Colonic mucosa (tissue), 4 donors: Measurements from ENCODE around the gene FXYD1. TPM values are rescaled to one million over a fixed set of nuclear protein-coding genes. Genes with fewer than 3 reads are reported as not detected.

Experiments
- DNase-seq: peaks from one replicate; pipeline ENCODE4 v3.0.0-alpha.2; 2020
- H3K27ac ChIP-seq: fragments of 200-600 bp; one replicate; pipeline ENCODE4 v1.8.0; 2021
- H3K27me3 ChIP-seq: fragments of 200-600 bp; one replicate; pipeline ENCODE4 v1.8.0; 2021
- H3K36me3 ChIP-seq: fragments of 200-600 bp; one replicate; pipeline ENCODE4 v1.8.0; 2021
- H3K4me1 ChIP-seq: fragments of 200-600 bp; one replicate; pipeline ENCODE4 v1.8.0; 2021; ENCODE audit warnings: mild to moderate bottlenecking
- H3K4me3 ChIP-seq: fragments of 200-600 bp; one replicate; pipeline ENCODE4 v1.8.0; 2021
- H3K9ac ChIP-seq, 2 donors: one replicate each; pipeline ENCODE4 v1.7.0; 2013; ENCODE audit warnings: control low read depth in 2 of 2, low read depth in 2 of 2, low read length in 2 of 2
- H3K9me3 ChIP-seq: fragments of 200-600 bp; one replicate; pipeline ENCODE4 v1.8.0; 2021
- CTCF ChIP-seq: fragments of 200-600 bp; IDR thresholded peaks from one replicate; pipeline ENCODE4 v1.8.0; 2022; ENCODE audit warnings: antibody characterized with exemption, mild to moderate bottlenecking
- intact Hi-C: fragments of 100-400 bp; cut with DNase I; formaldehyde crosslinking; loops from one replicate; pipeline ENCODE4 v1.14.1; 2022
- total RNA-seq, 2 donors: library from RNA; stranded (reverse); fragmentation: NEBNext Ultra II Directional in 1 of 2; extraction: Animal tissue kit (Norgen Biotek cat#: 25700) in 1 of 2; gene quantifications; one replicate each; pipeline ENCODE4 v1.2.1, GENCODE V29; 2021
- donor health status: healthy.
- donor health status: DM: no; HTN: no; CAD: no.
- donor health status: DM: no; HTN: no; CAD: no.

Gene FXYD1
- total RNA-seq, 2 donors from 2014 or later: 8.8 to 15.1 TPM

GRCh38 chr19:35165200-35166058 is 26.8 kb downstream of the FXYD1 start:
- Histone ChIP-seq H3K9ac (no peak overlapping the region), H3K27ac (no peak overlapping the region), H3K27me3 (no peaks in the 10 kb centered on the region), H3K36me3 (no peaks in the 10 kb centered on the region), H3K9me3 (no peaks in the 10 kb centered on the region), H3K4me1 (no peaks in the 10 kb centered on the region), H3K4me3 (no peak overlapping the region)
- no peak for TF ChIP-seq CTCF
- no peak for DNase-seq
- intact Hi-C loops: no loop called here

- Histone ChIP-seq H3K4me3 (no peak overlapping the region), H3K36me3 (no peaks in the 10 kb centered on the region), H3K9me3 (no peaks in the 10 kb centered on the region), H3K9ac (no peak overlapping the region), H3K4me1 (no peaks in the 10 kb centered on the region), H3K27ac (no peak overlapping the region), H3K27me3 (no peaks in the 10 kb centered on the region)
- intact Hi-C loops: no loop called here
- TF ChIP-seq CTCF: no peak
- DNase-seq: no peak
Observed at GRCh38 chr19:35166100-35167063, 27.8 kb downstream of the FXYD1 start.

- no peaks in the 10 kb centered on the region for H3K9me3 ChIP-seq
- intact Hi-C loops: no loop called here
- no peaks in the 10 kb centered on the region for H3K36me3 ChIP-seq
- no peak overlapping the region for H3K27ac ChIP-seq
- DNase-seq: no peak
- H3K27me3 ChIP-seq: no peaks in the 10 kb centered on the region
- H3K4me3 ChIP-seq: no peak overlapping the region
- H3K4me1 ChIP-seq: no peaks in the 10 kb centered on the region
- no peak overlapping the region for H3K9ac ChIP-seq
- no peak for TF ChIP-seq CTCF
Observed at GRCh38 chr19:35167251-35168119, 28.9 kb downstream of the FXYD1 start.

- no peak overlapping the region for H3K9ac ChIP-seq
- H3K9me3 ChIP-seq: no peaks in the 10 kb centered on the region
- no peak for DNase-seq
- no peaks in the 10 kb centered on the region for H3K4me1 ChIP-seq
- H3K27me3 ChIP-seq: no peaks in the 10 kb centered on the region
- H3K27ac ChIP-seq: no peak overlapping the region
- intact Hi-C loops: no loop called here
- no peak overlapping the region for H3K4me3 ChIP-seq
- no peaks in the 10 kb centered on the region for H3K36me3 ChIP-seq
- TF ChIP-seq CTCF: no peak
Observed at GRCh38 chr19:35168196-35168595, 29.6 kb downstream of the FXYD1 start.
